Right renal pelvis (tissue), 4 donors: Measurements from ENCODE around the gene PDE10A. TPM values are rescaled to one million over a fixed set of nuclear protein-coding genes. Genes with fewer than 3 reads are reported as not detected.
A peak's percentile ranks its signal among the peaks of the same experiment; 100 is the strongest.

Experiments
- DNase-seq, 4 donors: peaks; one replicate each; pipeline ENCODE4 v3.0.0-alpha.2; 2013; ENCODE audit warnings: low read depth in 4 of 4, low spot score in 3 of 4, missing footprints in 1 of 4
- polyA plus RNA-seq, 4 donors: library from polyadenylated mRNA; unstranded; fragments of 120-200 nt; gene quantifications; one replicate each; pipeline ENCODE4 v1.2.1, GENCODE V29; 2013; ENCODE audit not compliant: insufficient read length in 4 of 4

The PDE10A gene
- polyA plus RNA-seq, 4 donors: 20.2 to 24.2 (median 20.5) TPM

DNA sequence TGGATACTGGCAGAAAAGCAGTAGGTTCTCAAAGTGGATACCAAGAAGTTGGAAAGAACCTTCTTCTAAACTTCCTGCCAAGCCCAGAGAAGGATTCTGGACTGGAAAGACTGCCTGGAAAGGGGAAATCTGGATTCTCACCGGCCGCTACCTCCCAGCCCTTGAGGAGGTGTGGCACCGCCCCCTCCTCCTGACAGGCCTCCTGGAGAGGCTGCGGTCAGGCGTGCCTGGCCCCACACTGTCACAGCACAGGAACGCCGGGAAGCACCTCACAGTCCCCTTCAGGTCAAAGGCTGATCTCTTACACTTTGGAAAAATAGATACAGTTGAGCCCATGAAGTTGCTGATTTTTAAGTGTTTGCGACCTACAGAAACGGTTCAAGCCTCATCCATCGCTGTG, 16.3 kb upstream of the PDE10A start:
- DNase-seq: no peak

GRCh38 chr6:165678904-165679303, 15.9 kb upstream of the PDE10A start:
- DNase-seq: no peak

DNA sequence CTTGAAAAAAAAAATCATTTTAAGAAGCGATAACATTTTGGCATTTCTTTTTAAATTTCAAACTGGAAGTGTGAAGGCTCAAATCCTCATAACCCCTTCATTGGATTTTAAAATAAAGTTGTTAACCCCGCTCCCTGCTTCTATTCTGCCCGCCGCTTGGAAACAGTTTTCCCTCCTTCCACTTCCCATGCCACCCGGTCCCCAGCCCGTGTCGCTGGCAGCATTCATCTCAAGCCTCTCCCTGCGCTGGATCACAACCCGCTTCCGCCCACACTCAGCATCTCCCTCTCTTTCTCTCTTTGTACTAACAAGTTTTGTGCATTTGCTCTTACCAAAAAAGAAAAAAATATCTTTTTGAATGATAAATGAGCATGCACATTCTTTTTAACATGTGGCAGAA, 15.4 kb upstream of the PDE10A start:
- DNase-seq: no peak

- DNase-seq: no peak
Measured at GRCh38 chr6:165677091-165677490, 14.1 kb upstream of the PDE10A start.

DNA sequence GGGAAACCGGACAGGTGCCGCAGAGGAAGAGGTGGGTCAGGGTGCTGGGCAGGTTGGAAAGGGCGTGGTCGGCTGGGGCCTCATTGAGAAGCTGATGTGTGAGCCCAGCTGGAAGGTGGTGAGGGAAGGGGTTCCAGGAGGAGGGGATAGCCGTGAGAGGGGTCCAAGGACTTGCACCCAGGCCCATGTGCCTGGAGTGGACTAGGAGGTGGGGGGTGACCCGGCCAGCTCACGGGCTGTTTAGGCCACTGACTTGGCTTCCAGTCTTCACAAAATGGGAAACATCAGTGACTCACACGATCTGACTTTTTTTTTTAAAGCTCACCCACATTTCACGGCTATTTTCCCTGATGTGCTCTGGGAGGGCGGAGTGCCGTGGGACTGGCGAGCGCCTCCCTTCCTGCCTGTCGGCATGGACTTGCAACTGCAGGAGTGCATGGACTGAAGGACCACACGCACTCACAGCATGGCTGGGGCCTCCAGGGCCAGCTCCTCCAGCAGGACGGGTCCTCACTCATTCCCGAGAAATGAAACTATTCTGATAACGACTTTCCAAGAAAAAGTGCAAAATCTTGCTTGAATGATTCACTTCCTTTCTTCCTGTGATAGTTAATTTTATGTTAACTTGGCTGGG, 13.5 kb upstream of the PDE10A start:
- DNase-seq: no peak

DNA sequence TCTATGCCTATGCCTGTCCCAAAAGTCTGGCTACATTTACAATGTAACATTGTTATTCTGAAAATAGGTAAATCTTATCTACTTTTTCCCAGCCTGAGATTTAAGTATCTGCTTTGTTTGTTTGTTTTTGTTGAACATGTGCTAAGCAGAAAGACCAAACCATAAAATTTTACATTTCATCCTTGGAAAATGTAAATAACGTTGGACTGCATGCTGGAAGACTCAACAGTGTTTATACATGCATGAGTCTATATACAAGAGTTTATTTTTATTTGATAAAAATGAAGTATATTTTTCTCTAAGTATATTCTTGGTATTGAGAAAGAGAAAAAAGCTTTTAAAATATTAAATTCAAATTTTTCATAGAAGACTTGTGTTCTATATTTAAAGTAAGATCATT, 12.1 kb upstream of the PDE10A start:
- DNase-seq: no peak

GRCh38 chr6:165674155-165675029, 11.4 kb upstream of the PDE10A start:
- DNase-seq: no peak

GRCh38 chr6:165671222-165671768, 8.3 kb upstream of the PDE10A start:
- DNase-seq: no peak

DNA sequence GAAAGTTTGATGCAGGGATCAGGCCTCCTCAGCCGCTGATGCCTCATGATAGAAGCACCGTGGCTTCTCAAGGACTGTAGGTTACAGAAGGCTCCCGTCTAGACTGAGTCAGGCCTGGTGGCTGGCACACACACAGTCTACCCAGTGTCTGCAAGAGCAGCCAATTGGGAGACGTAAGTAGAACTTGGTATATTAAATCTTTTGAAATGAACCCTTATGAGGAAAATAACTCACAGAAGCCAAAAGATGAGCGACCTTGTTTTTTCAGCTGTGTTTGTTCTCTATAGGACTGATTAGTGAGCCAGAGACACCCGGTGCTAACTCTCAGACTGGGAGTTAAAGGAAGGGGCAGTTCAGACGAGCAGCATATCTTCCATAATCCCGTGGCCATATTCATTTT, 5.9 kb upstream of the PDE10A start:
- DNase-seq: no peak

GRCh38 chr6:165665384-165665672, 2.3 kb upstream of the PDE10A start:
- no peak for DNase-seq

DNA sequence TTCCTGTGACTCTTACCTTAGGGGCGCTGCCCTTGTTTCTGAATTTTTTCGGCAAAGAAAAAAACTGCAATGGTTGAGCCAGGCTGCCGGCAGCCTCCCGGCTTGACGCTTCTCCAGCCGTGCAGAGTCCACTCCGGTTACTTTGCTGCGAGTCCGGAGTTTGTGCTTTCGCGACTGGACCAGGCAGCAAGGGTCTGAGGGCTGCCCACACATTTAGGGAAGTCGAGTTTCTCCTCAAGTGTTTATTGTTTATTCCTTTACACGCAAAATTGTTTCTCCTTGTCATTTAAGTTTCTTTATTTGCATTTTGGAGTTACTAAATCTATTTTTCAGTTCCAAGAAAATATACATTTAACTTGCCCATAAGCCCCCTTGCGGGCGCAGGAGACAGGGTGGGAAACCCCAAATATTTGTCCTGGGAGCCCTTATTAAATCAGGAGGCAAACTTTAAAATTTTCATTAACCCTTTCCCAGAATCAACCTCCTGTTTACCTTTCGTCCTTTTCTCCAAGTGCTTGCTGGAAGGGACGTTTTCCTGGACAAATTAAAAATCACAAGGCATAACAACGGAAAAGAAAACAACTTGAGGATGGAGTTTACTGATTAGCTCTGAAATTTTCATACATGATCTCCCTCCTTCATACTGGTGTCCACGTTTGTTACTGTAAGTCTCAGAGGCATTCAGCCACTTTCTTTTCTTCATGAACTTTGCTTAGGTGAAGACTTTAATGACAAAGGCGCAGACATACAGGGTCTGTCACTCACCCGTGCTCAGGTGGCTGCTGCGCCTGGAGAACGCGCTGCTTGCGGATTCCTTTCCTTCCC, 1.7 kb upstream of the PDE10A start:
- peak in 1 of 4 donors; percentile 33 for DNase-seq

DNA sequence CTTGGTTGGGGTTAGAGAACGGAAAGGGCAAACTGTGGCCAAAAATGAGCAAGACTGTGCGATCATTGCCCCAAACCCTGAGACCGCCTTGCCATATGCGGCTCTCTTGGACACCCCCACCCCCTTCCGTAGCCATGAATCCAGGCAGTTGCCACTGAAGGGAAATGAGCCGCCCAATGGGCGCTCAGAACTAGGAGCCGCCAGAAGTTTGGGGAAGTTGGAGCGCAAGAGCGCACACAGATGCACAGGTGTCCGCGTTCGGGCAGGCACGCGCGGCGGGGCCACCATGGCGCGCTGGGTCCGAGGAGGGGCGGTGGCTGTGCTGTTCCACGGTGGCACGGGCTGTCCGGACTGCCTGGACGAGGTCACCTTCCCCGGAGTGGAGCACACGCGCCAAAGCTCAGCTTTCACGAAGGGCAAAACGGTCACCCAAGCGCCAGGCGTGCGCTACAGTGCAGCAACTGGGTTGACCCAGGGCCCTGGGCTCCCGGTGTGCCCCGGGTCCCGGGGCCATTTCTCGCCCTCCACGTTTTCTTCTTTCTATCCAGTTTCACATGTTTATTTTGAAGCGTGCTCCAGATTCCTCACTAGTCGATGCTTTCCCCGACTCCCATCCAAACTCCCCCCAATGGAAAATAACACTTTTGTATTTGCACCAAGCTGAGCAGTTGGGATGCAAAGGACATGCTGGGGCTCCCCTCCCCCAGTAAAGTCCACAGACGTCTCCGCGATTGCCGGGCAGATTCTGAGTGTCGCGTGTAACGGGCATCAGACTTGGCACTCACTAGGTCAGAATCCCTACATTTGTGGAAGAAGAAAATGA, 906 bp upstream of the PDE10A start:
- DNase-seq: no peak

DNA sequence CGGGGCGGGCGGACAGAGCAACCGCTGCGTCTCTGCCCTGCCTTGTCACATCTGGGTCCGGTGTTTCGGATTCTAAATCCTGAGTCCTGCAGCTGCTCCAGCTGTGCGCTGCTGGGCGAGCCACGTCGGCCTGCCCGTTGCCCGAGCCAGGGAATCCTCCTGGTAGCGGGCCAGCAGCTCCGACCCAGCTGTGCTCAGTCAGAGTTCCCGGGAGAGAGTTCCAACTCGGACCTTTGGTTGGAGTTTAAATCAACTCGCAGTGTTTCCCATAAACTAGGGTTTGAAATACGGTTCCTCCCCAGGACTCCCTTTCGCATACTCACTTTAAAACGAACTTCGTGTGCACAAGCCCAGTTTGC, 315 bp upstream of the PDE10A start:
- DNase-seq: peak in 1 of 4 donors; percentile 38

DNA sequence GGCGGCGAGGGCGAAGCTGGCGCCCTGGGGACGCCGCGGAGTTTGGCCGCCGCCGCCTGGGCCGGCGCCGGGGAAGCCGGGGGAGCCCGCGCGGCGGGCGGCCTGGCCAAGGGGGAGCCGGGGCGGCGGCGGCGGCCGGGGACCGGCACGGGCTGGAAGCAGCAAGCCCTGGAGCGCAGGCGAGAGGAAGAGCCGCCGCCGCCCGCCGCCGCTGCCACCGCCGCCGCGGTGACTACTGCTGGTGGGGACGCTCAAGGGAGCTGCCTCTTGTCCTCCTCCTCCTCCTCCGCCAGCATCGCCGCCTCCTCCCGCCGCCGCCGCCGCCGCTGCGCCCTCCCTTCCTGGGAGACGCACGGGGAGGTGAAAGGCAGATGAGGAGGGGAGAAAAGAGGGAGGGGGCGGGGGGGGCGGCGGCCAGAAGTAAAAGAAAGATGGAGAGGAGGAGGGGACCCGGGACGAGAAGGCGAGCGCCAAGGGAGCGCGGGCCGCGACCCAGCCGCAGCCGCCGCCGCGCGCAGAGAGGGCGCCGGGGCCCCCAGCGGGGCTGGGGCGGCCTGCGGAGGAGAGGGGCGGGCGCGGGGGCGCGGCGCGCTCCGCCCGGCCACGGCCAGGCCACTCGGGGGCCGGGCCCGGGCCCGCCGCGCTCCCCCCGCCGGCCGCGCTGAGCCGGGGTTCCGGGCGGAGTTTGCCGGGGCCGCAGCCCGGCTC, 846 bp downstream of the PDE10A start:
- peak in 1 of 4 donors; percentile 19 for DNase-seq

DNA sequence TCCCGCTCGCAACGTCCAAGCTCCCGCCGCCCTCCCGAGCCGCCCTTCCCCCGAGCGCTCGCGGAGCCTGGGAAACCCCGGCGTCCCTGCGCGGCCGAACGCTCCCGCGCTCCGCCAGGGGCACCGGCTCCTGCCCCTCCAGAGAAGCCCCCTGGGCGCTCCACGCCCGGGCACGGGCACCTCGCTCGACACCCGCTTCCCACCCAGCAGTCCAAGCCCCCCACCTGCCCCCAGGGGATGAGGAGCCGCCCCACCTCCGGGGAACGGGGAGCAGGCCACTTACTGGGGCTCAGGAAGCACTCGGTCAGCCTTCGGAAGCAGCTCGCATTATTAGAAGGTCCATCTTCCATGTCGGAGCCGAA, 1.4 kb downstream of the PDE10A start:
- no peak for DNase-seq

GRCh38 chr6:165660857-165661663, 2.0 kb downstream of the PDE10A start:
- peak in 1 of 4 donors; percentile 20 for DNase-seq

- no peak for DNase-seq
Measured at GRCh38 chr6:165659945-165660856, 2.8 kb downstream of the PDE10A start.
